A673 (cell line): ENCODE data around the gene SFXN5.

Experiments
- EZH2 ChIP-seq: fragments of 200-600 bp; sonication (generic); IDR thresholded peaks from 2 replicates; pipeline ENCODE4 v1.6.1; 2017; ENCODE audit warnings: borderline replicate concordance, low read depth, mild to moderate bottlenecking, mixed read lengths, antibody characterized with exemption, low read length; ENCODE audit not compliant: poor library complexity, severe bottlenecking
- TF ChIP-seq, protein P1 (sequence below): fragments of 300-800, 200-600 bp; sonication (generic); conservative IDR thresholded peaks from 2 replicates; pipeline ENCODE4 v1.5.1; 2017; ENCODE audit warnings: low read depth, mild to moderate bottlenecking, antibody characterized with exemption, low read length, moderate library complexity, mixed read lengths

DNA sequence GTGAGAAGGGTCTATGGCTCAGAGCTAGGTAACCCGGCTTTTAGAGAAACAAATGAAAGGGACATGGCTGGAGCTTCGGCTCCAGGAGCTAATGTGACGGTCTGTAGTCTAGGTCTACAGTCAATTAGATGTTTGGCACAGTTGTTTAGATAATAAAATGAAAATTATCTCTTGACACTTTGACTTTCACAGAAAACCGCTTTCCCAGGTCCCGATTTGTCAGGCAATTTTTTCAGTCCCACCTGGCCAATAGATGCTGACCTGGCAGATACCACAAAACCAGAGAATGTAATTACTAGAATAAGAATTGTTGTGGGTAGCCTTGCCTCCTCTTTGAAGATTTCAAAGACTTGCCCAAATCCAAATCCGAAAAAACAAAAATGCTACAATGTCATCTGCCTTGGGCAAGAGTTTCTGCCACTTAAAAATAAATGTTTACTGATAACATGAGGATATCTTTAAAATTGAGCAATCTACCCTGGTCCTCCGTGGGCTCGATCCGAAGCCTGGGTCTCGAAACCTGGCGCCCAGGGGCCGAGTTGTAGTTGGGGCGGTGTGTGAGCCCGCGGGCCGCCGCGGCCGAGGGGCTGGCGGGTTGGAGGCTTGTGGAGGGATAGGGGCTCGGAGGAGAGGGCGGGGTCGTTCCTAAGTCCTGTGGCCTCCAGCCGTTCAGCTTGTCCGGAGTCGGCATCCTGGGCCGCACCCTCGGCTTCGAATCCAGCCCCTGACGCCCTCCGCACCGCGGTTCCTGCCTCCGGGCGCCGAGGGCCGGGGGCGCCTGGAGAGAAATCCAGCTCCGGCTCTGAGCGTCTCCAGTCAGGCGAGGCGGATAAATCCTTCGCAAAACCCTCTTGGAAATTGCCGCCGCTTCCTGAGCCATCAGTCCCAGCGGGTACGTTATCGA, 151.8 kb downstream of the SFXN5 start:
- TF ChIP-seq, protein P1, sequence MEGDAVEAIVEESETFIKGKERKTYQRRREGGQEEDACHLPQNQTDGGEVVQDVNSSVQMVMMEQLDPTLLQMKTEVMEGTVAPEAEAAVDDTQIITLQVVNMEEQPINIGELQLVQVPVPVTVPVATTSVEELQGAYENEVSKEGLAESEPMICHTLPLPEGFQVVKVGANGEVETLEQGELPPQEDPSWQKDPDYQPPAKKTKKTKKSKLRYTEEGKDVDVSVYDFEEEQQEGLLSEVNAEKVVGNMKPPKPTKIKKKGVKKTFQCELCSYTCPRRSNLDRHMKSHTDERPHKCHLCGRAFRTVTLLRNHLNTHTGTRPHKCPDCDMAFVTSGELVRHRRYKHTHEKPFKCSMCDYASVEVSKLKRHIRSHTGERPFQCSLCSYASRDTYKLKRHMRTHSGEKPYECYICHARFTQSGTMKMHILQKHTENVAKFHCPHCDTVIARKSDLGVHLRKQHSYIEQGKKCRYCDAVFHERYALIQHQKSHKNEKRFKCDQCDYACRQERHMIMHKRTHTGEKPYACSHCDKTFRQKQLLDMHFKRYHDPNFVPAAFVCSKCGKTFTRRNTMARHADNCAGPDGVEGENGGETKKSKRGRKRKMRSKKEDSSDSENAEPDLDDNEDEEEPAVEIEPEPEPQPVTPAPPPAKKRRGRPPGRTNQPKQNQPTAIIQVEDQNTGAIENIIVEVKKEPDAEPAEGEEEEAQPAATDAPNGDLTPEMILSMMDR: no peak
- peak; percentile 90 for TF ChIP-seq EZH2
